GM12892 (cell line): ENCODE results near the gene KLK11.

ENCODE experiments used
- POLR2A ChIP-seq: IDR thresholded peaks from 2 replicates; pipeline ENCODE4 v1.6.1; 2011; ENCODE audit warnings: low read depth, low read length, control low read depth
- POLR2AphosphoS5 ChIP-seq: IDR thresholded peaks from 2 replicates; pipeline ENCODE4 v1.6.1; 2011; ENCODE audit warnings: low read depth, low read length, control low read depth

DNA sequence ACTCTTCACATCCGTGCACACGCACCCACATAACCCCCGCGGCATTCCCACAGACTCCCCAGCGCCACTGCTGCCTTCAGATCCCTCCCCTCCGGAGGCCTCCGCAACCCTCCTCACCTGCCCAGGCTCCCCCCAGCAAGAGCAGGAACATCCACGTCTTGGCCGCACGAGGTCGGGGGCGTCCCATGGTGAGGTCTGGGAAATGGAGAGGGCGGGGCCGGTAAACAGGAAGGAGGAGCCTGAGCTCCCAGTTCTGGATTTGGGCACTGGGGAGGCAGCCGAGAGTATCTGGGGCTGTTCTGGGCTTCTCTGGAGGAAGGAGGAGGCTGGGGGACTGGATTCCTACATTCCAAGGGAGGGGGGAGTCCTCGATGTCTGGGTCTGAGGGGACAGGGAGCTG, 25.4 kb downstream of the KLK11 start:
- TF ChIP-seq POLR2A (no peak), POLR2AphosphoS5 (no peak)
